ENCODE data around the gene SMYD3.

SMYD3 gene

DNA sequence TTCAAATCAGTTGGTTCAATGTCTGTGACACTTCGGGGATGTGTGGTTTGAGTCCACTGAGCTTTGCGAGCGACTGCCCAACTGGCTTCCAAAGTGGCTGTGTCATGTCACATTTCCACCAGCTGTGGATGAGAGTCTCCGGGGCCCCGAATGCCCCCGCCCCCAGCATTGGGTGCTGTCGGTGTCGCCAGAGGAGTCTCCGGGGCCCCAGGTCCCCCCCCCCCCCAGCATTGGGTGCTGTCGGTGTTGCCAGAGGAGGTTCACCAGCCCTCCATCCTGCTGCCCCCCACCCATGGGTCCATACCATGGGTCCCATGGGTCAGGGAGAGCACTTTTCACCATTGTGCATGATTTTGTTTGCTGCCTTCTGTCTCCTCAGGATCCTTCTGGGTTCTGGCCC is 9.0 kb upstream of the SMYD3 start:
- no peak for DNase-seq (ENCODE audit: low read depth in 1 of 2, low spot score in 1 of 2)
- H3K27me3 ChIP-seq (ENCODE audit: insufficient read depth, poor library complexity, severe bottlenecking) = no peaks in the 10 kb centered on the region
- no peak overlapping the region for H3K4me3 ChIP-seq (replicated peaks; ENCODE audit: insufficient read depth, low read length)
- no peak overlapping the region for H3K27ac ChIP-seq (replicated peaks)
- TF ChIP-seq, protein P1, sequence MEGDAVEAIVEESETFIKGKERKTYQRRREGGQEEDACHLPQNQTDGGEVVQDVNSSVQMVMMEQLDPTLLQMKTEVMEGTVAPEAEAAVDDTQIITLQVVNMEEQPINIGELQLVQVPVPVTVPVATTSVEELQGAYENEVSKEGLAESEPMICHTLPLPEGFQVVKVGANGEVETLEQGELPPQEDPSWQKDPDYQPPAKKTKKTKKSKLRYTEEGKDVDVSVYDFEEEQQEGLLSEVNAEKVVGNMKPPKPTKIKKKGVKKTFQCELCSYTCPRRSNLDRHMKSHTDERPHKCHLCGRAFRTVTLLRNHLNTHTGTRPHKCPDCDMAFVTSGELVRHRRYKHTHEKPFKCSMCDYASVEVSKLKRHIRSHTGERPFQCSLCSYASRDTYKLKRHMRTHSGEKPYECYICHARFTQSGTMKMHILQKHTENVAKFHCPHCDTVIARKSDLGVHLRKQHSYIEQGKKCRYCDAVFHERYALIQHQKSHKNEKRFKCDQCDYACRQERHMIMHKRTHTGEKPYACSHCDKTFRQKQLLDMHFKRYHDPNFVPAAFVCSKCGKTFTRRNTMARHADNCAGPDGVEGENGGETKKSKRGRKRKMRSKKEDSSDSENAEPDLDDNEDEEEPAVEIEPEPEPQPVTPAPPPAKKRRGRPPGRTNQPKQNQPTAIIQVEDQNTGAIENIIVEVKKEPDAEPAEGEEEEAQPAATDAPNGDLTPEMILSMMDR (IDR thresholded peaks at IDR 0.05; ENCODE audit: insufficient read depth, low read length) = no peak
- TF ChIP-seq, protein P2, sequence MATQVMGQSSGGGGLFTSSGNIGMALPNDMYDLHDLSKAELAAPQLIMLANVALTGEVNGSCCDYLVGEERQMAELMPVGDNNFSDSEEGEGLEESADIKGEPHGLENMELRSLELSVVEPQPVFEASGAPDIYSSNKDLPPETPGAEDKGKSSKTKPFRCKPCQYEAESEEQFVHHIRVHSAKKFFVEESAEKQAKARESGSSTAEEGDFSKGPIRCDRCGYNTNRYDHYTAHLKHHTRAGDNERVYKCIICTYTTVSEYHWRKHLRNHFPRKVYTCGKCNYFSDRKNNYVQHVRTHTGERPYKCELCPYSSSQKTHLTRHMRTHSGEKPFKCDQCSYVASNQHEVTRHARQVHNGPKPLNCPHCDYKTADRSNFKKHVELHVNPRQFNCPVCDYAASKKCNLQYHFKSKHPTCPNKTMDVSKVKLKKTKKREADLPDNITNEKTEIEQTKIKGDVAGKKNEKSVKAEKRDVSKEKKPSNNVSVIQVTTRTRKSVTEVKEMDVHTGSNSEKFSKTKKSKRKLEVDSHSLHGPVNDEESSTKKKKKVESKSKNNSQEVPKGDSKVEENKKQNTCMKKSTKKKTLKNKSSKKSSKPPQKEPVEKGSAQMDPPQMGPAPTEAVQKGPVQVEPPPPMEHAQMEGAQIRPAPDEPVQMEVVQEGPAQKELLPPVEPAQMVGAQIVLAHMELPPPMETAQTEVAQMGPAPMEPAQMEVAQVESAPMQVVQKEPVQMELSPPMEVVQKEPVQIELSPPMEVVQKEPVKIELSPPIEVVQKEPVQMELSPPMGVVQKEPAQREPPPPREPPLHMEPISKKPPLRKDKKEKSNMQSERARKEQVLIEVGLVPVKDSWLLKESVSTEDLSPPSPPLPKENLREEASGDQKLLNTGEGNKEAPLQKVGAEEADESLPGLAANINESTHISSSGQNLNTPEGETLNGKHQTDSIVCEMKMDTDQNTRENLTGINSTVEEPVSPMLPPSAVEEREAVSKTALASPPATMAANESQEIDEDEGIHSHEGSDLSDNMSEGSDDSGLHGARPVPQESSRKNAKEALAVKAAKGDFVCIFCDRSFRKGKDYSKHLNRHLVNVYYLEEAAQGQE (IDR thresholded peaks at IDR 0.05; ENCODE audit: insufficient replicate concordance, low read depth) = no peak
- no peak for TF ChIP-seq POLR2AphosphoS5 (IDR thresholded peaks at IDR 0.05; ENCODE audit: low read depth)
- no peak for TF ChIP-seq GABPA (IDR thresholded peaks at IDR 0.05; ENCODE audit: low read depth)
- TF ChIP-seq SPI1 (IDR thresholded peaks at IDR 0.05; ENCODE audit: borderline replicate concordance, low read depth) = no peak

DNA sequence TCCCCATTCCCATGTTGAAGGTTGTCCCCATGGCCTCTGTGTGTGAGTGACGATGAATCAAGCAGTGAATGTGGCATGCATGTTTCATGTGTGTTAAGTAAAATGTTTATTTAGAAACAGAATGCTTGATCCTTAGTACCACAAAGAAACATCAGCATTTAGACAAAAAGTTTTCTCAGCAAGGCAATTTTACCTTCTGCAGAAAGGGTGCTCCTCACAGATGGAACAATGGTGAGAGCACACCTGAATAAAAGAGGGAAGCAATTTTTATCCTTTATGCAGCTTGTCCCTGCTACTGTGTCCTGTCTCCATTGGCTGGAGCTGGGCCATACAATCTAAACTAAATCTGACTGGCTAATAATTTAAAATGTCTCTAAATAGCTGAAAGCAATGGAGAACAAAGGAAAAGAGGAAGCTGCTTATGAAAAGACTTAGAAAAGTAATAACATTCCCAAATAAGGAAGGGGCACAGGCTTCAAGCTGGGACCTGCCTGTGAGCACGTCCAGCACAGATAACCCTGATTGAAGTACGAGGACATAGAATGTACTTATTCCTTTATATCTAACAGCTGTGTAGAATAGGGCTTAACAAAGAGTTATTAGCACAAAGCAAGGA is 8.4 kb upstream of the SMYD3 start:
- Histone ChIP-seq H3K27ac (replicated peaks) (no peak overlapping the region), H3K27me3 (ENCODE audit: insufficient read depth, poor library complexity, severe bottlenecking) (no peaks in the 10 kb centered on the region), H3K4me3 (replicated peaks; ENCODE audit: insufficient read depth, low read length) (no peak overlapping the region)
- TF ChIP-seq GABPA (IDR thresholded peaks at IDR 0.05; ENCODE audit: low read depth) = no peak
- TF ChIP-seq, protein P2 (IDR thresholded peaks at IDR 0.05; ENCODE audit: insufficient replicate concordance, low read depth) = no peak
- DNase-seq (ENCODE audit: low read depth in 1 of 2, low spot score in 1 of 2) = no peak

DNA sequence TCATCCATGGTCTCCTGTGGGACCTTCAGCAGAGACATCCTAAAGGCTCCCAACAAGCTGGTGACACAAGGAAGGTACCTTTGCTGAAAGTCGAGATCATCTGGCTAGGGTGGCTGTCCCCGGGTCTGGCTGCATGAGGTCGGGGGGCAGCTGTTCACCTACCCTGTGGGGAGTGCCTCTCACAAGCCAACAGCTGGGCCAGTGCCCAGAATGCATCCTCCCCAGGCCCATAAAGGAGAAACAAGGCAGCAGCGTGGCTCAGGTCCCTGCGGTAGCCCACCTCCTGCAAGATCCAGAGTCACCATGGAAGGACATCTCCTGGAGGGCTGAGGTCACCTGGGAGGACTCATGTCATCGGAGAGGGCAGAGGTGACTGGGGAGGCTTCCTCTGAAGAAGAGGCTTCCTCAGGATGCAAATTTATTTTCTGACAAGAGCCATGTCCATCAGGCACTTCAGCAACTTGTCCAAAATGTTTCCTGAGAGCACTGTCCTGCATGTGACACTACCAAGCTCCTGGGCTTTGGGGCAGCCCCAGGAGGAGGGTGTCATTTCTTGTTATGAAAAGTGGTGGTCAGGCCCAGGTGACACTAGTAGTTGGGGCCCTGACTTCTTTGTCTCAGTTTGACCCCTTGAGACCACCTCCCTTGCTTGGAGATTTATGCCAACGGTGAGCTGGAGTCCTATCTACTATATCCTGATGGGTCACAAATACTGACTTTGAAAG is 6.7 kb upstream of the SMYD3 start:
- H3K4me3 ChIP-seq (replicated peaks; ENCODE audit: insufficient read depth, low read length) = no peak overlapping the region
- TF ChIP-seq GABPA (IDR thresholded peaks at IDR 0.05; ENCODE audit: low read depth) (no peak), POLR2AphosphoS5 (IDR thresholded peaks at IDR 0.05; ENCODE audit: low read depth) (no peak), SPI1 (IDR thresholded peaks at IDR 0.05; ENCODE audit: borderline replicate concordance, low read depth) (no peak)
- TF ChIP-seq, protein P2 (IDR thresholded peaks at IDR 0.05; ENCODE audit: insufficient replicate concordance, low read depth) = no peak
- TF ChIP-seq, protein P1 (IDR thresholded peaks at IDR 0.05; ENCODE audit: insufficient read depth, low read length) = no peak
- no peak for DNase-seq (ENCODE audit: low read depth in 1 of 2, low spot score in 1 of 2)

More for the DNA sequence above, 6.7 kb upstream of the SMYD3 start:
- H3K27me3 ChIP-seq (ENCODE audit: insufficient read depth, poor library complexity, severe bottlenecking) = no peaks in the 10 kb centered on the region
- no peak overlapping the region for H3K27ac ChIP-seq (replicated peaks)
